Activated naive CD8-positive, alpha-beta T cell (primary cell): ENCODE results near the gene PCBP3.
"Not testable (repeated sequence)": the region's sequence is repeated elsewhere in the genome, so short reads cannot be mapped to it uniquely, and the experiment has no call there.

Source experiments
- H3K27ac Mint-ChIP-seq: one replicate; pipeline ENCODE4 v1.8.0; 2021; ENCODE audit warnings: mixed read lengths
- H3K27me3 Mint-ChIP-seq: one replicate; pipeline ENCODE4 v1.8.0; 2021; ENCODE audit warnings: mixed read lengths
- H3K36me3 Mint-ChIP-seq: one replicate; pipeline ENCODE4 v1.8.0; 2021; ENCODE audit warnings: mixed read lengths
- H3K4me1 Mint-ChIP-seq: one replicate; pipeline ENCODE4 v1.8.0; 2021; ENCODE audit warnings: low read depth, mixed read lengths
- H3K4me3 Mint-ChIP-seq: one replicate; pipeline ENCODE4 v1.8.0; 2021; ENCODE audit warnings: mild to moderate bottlenecking, mixed read lengths
- H3K9me3 Mint-ChIP-seq: one replicate; pipeline ENCODE4 v1.8.0; 2021; ENCODE audit warnings: low read depth, mixed read lengths

Gene PCBP3

DNA sequence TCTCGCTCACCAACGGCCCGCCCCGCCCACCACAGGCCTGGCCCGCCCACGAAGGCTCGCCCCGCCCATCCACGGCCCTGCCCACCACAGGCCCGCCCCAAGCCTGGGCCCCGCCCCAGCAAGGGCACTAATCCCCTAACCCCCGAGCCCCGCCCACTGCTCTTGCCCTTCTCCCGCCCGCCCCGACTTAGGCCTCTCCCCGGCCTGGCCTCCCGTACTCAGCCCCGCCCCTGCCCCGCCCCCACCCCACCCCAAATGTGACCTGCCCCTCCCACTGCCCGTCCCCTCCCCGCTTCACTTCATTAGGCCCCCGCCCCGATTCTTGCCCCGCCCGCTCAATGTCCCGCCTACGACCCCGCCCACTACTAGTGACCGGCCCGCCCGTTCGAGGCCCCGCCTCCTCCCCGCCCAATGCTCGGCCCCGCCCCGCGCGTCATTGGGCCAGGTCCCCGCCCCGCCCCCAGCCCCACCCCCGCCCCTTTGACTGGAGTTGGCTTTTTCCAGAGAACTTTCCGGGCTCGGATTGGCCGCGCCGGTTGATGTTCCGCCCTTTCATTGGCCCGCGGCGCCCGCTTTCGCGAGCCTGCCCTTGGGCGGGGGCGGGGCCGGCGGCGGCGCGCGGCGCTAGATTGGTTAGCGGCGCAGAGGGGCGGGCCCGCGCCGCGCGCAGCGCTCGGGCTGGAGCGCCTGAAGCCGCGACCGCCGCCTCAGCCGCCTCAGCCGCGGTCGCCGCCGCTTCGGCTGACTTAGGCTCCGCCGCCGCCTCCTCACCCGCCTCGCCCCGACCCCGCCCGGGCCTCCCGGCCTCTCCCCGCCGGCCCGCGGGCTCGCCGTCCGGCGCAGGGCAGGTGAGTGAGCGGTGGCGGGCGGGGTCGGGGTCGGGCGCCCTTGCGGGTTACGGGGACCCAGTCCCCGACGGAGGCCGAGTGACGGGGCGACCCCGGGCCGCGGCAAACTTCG is at the start of gene PCBP3:
PCBP3 (plus strand) TSS at position 705 of the 960 bp plus-strand sequence. CDS start 206,361 bp downstream, outside the sequence.
- Mint-ChIP-seq H3K27ac (no peak within 1 kb of the TSS), H3K4me3 (peak within 1 kb of the TSS; percentile 83), H3K36me3 (no peaks in the 10 kb centered on the region), H3K9me3 (no peaks in the 10 kb centered on the region), H3K4me1 (peaks cover 39% of the 10 kb centered on the region), H3K27me3 (peaks cover 14% of the 10 kb centered on the region)

DNA sequence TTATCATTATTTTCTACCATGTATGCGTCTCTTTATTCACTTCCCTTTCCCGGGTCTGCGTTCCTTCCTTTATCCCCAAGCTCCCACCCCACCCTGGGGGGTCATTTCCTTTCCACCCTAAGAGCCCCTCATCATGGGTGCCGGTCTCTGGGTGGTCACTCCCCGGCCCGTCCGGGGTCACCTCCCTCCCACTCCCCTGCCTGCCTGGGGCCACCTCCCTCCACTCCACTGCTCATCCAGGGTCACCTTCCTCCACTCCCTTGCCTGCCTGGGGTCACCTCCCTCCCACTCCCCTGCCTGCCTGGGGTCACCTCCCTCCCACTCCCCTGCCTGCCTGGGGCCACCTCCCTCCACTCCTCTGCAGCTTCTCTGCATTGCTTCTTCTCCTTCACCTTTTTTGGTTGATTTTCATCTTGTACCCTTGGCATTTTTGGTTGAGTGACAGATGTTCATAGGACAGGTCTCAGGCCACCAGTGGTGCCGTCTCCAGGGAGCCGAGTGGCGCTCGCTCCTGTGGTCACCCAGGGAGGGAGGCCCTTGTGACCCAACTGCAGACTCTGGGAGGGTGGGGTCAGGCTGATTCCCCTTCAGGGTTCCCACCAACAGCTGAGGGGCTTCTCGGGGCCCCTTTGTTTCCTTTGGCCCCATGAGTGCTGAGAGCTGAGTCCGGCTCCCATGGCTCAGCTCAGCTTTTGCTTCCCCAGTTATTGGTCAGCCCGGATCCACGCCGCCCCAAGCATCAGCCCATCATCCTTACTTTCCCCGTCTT is 48.6 kb upstream of the PCBP3 start:
- peaks cover 19% of the 10 kb centered on the region for H3K4me1 Mint-ChIP-seq
- H3K27ac Mint-ChIP-seq, result peak overlapping the region; percentile 82
- no peaks in the 10 kb centered on the region for H3K27me3 Mint-ChIP-seq
- no peak overlapping the region for H3K4me3 Mint-ChIP-seq
- no peaks in the 10 kb centered on the region for H3K9me3 Mint-ChIP-seq
- peaks cover 2% of the 10 kb centered on the region for H3K36me3 Mint-ChIP-seq

GRCh38 chr21:45595574-45596295 is 47.8 kb upstream of the PCBP3 start:
- H3K36me3 Mint-ChIP-seq, result peaks cover 2% of the 10 kb centered on the region
- no peaks in the 10 kb centered on the region for H3K9me3 Mint-ChIP-seq
- H3K4me3 Mint-ChIP-seq, result no peak overlapping the region
- H3K27ac Mint-ChIP-seq, result peak overlapping the region; percentile 7
- no peaks in the 10 kb centered on the region for H3K27me3 Mint-ChIP-seq
- peaks cover 19% of the 10 kb centered on the region for H3K4me1 Mint-ChIP-seq

GRCh38 chr21:45596704-45597318 is 46.7 kb upstream of the PCBP3 start:
- Mint-ChIP-seq H3K27me3 (no peaks in the 10 kb centered on the region), H3K4me3 (no peak overlapping the region), H3K9me3 (no peaks in the 10 kb centered on the region), H3K36me3 (peaks cover 2% of the 10 kb centered on the region), H3K27ac (peak overlapping the region; percentile 75), H3K4me1 (peaks cover 19% of the 10 kb centered on the region)

- Mint-ChIP-seq H3K27ac (no peak overlapping the region), H3K27me3 (no peaks in the 10 kb centered on the region), H3K36me3 (peaks cover 2% of the 10 kb centered on the region), H3K4me3 (no peak overlapping the region), H3K9me3 (no peaks in the 10 kb centered on the region), H3K4me1 (peaks cover 19% of the 10 kb centered on the region)
Measured at GRCh38 chr21:45598109-45598508, 45.4 kb upstream of the PCBP3 start.

DNA sequence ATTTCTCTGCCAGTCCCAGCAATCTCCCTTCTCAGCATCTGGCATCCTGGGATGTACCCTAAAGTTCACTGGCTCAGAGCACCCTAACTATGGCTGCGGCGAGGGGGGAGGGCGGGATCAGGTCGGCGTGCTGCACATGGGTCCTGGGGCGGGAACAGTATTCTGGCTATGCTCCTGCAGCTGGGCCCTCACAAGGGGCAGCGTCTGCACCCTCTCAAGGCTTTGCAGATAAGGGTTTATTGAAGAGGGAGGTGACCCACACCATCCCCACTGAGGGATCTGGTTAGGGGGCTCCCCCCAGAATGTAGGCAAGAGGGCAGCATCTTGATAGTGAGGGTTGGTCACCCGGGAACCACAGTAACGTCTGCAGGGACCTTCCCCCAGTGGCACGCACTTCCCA is 44.9 kb upstream of the PCBP3 start:
- H3K27ac Mint-ChIP-seq, result no peak overlapping the region
- no peak overlapping the region for H3K4me3 Mint-ChIP-seq
- H3K4me1 Mint-ChIP-seq, result peaks cover 14% of the 10 kb centered on the region
- H3K27me3 Mint-ChIP-seq, result no peaks in the 10 kb centered on the region
- H3K36me3 Mint-ChIP-seq, result peaks cover 4% of the 10 kb centered on the region
- H3K9me3 Mint-ChIP-seq, result peaks cover 5% of the 10 kb centered on the region

GRCh38 chr21:45599146-45599581 is 44.4 kb upstream of the PCBP3 start:
- Mint-ChIP-seq H3K27ac (no peak overlapping the region), H3K4me3 (no peak overlapping the region), H3K9me3 (peaks cover 10% of the 10 kb centered on the region), H3K27me3 (no peaks in the 10 kb centered on the region), H3K36me3 (peaks cover 8% of the 10 kb centered on the region), H3K4me1 (peaks cover 9% of the 10 kb centered on the region)

DNA sequence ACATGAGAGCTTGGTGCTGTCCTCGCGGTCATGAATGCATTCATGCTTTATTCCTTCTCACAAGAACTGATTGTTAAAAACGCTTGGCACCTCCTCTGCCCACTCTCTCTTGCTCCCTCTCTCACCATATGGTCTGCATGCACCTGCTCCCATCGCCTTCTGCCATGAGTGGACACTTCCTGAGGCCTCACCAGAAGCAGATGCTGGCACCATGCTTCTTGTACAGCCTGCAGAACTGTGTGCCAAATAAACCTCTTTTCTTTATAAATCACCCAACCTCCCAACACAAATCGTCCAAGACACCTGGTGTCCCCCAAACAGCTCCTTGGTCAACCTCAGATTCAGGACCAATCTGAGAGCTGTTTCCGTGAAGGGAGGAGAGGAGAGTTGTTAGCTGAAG is 43.3 kb upstream of the PCBP3 start:
- Mint-ChIP-seq H3K9me3 (peaks cover 11% of the 10 kb centered on the region), H3K27ac (no peak overlapping the region), H3K4me3 (no peak overlapping the region), H3K27me3 (no peaks in the 10 kb centered on the region), H3K36me3 (peaks cover 9% of the 10 kb centered on the region), H3K4me1 (peaks cover 9% of the 10 kb centered on the region)

DNA sequence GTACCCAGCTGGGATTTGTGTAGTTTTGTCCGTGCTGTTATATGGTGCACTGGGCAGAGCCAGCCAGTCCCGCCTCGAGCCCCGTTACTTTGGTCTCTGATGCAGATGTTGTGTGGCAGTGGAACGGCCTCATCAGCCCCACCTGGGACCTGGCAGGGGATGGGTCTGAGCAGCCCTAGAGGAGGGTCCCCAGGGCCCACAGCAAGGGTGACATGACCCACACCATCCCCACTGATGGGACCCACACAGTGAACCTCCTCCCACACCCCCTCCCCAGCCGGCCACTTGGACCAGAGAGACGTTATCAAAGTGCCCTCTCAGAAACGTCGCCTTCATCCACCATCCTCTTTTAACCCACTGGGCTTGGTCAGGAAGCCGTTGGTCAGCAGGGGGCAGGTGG is 42.0 kb upstream of the PCBP3 start:
- Mint-ChIP-seq H3K27me3 (no peaks in the 10 kb centered on the region), H3K4me3 (no peak overlapping the region), H3K36me3 (peaks cover 9% of the 10 kb centered on the region), H3K9me3 (peaks cover 11% of the 10 kb centered on the region), H3K27ac (no peak overlapping the region), H3K4me1 (peaks cover 6% of the 10 kb centered on the region)

DNA sequence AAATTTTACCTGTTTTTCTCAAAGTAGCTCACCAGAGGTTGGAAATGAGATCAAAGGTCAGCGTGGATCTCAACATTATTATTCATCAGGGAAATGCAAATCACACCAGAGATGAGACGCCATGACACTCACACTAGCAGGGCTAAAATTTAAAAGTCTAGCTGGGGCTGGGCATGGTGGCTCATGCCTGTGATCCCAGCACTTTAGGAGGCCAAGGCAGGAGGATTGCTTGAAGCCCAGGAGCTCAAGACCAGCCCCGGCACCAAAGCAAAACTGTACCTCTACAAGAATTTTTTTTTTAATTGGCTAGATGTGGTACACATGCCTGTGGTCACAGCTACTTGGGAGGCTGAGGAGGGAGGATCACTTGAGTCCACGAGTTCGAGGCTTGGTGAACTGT is 41.4 kb upstream of the PCBP3 start:
- Mint-ChIP-seq H3K27me3 (no peaks in the 10 kb centered on the region), H3K4me1 (peaks cover 2% of the 10 kb centered on the region), H3K27ac (no peak overlapping the region), H3K9me3 (peaks cover 11% of the 10 kb centered on the region), H3K36me3 (peaks cover 7% of the 10 kb centered on the region), H3K4me3 (no peak overlapping the region)

- Mint-ChIP-seq H3K4me3 (no peak overlapping the region), H3K9me3 (peaks cover 11% of the 10 kb centered on the region), H3K36me3 (peaks cover 7% of the 10 kb centered on the region), H3K27ac (no peak overlapping the region), H3K27me3 (no peaks in the 10 kb centered on the region), H3K4me1 (peaks cover 9% of the 10 kb centered on the region)
Measured at GRCh38 chr21:45603481-45603880, 40.0 kb upstream of the PCBP3 start.

GRCh38 chr21:45604681-45605080 is 38.8 kb upstream of the PCBP3 start:
- Mint-ChIP-seq H3K9me3 (peaks cover 11% of the 10 kb centered on the region), H3K4me1 (peaks cover 13% of the 10 kb centered on the region)
- H3K27me3 Mint-ChIP-seq, H3K27ac Mint-ChIP-seq, H3K36me3 Mint-ChIP-seq, H3K4me3 Mint-ChIP-seq: not testable (repeated sequence)

GRCh38 chr21:45607021-45607908 is 36.3 kb upstream of the PCBP3 start:
- Mint-ChIP-seq H3K27ac (peak overlapping the region; percentile 83), H3K4me1 (peaks cover 13% of the 10 kb centered on the region), H3K27me3 (no peaks in the 10 kb centered on the region), H3K9me3 (peaks cover 11% of the 10 kb centered on the region), H3K36me3 (peaks cover 7% of the 10 kb centered on the region), H3K4me3 (peak overlapping the region; percentile 81)
